Measurements from ENCODE around the gene TADA1. TPM values are rescaled to one million over a fixed set of nuclear protein-coding genes. Genes with fewer than 3 reads are reported as not detected.

TADA1 gene
- total RNA-seq, 6 experiments from 2014 or later: 6.5 to 8.1 (median 7.0) TPM

GRCh38 chr1:166814611-166815010 is 61.5 kb downstream of the TADA1 start:
- H3K27me3 Mint-ChIP-seq (ENCODE audit: insufficient read depth): peaks cover 1% of the 10 kb centered on the region; the same call in 1 of the 2 replicates
- H3K27ac Mint-ChIP-seq: no peak overlapping the region
- no peak for TF ChIP-seq CTCF (IDR thresholded peaks at IDR 0.05)
- H3K4me3 Mint-ChIP-seq: no peak overlapping the region
- DNase-seq: peak; percentile 61
- H3K36me3 Mint-ChIP-seq (ENCODE audit: low read depth): no peaks in the 10 kb centered on the region
- no peaks in the 10 kb centered on the region; the same call in 1 of the 2 replicates for H3K9me3 Mint-ChIP-seq
- H3K4me1 Mint-ChIP-seq (ENCODE audit: low read depth): peaks cover 42% of the 10 kb centered on the region

DNA sequence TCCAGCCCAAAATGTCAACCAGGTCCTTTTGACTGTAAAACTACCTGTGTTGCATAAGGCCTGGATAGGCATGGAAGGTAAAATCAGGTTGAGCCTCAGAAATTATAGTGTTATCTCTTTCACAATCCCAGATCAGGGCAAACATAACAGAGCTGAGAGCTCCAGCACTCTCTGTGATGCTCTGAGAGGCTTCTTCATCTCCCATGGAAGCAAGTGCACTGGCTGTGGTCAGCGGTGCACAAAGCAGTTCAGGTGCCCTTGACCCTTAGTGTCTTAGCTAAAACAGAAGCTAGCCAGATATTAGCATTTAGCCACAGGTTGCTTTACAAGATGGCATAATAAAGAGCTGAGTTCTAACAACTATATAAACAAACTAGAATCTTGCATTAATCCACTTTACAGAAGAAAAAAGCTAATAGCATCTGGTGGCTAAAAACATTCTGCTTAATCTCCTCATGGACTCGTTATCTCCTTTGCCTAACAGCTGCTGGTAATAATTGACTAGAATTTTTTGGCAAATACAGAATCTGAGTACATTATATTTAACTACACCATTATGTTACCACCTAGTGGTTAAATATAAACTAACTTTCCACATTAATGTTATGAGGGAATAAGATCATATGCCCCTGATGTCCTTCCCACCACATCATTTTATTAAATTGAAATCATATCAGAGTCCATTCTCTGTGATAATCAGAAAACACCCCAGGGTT is 62.4 kb downstream of the TADA1 start:
- no peaks in the 10 kb centered on the region; the same call in 1 of the 2 replicates for H3K9me3 Mint-ChIP-seq
- H3K36me3 Mint-ChIP-seq (ENCODE audit: low read depth): no peaks in the 10 kb centered on the region
- DNase-seq: no peak
- H3K27ac Mint-ChIP-seq: no peak overlapping the region
- no peaks in the 10 kb centered on the region for H3K27me3 Mint-ChIP-seq (ENCODE audit: insufficient read depth)
- peaks cover 42% of the 10 kb centered on the region for H3K4me1 Mint-ChIP-seq (ENCODE audit: low read depth)
- H3K4me3 Mint-ChIP-seq: no peak overlapping the region
- TF ChIP-seq CTCF (IDR thresholded peaks at IDR 0.05): peak; percentile 56

DNA sequence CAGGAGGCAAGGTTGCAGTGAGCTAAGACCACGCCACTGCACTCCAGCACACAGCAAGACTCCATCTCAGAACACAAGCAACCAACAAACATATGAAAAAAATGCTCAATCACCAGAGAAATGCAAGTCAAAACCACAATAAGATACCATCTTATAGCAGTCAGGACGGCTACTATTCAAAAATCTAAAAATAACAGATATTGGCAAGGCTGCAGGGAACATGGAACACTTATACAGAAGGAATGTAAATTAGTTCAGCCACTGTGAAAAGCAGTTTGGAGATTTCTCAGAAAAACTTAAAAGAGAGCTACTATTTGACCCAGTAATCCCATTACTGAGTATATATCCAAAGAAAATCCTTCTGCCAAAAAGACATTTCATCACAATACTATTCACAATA is 64.4 kb downstream of the TADA1 start:
- no peaks in the 10 kb centered on the region for H3K27me3 Mint-ChIP-seq (ENCODE audit: insufficient read depth)
- no peak for TF ChIP-seq CTCF (IDR thresholded peaks at IDR 0.05)
- no peaks in the 10 kb centered on the region for H3K9me3 Mint-ChIP-seq
- H3K4me3 Mint-ChIP-seq: no peak overlapping the region
- peak overlapping the region; percentile 22; the same call in 1 of the 2 replicates for H3K27ac Mint-ChIP-seq
- H3K36me3 Mint-ChIP-seq (ENCODE audit: low read depth): no peaks in the 10 kb centered on the region
- peak; percentile 91 for DNase-seq
- peaks cover 42% of the 10 kb centered on the region for H3K4me1 Mint-ChIP-seq (ENCODE audit: low read depth)

DNA sequence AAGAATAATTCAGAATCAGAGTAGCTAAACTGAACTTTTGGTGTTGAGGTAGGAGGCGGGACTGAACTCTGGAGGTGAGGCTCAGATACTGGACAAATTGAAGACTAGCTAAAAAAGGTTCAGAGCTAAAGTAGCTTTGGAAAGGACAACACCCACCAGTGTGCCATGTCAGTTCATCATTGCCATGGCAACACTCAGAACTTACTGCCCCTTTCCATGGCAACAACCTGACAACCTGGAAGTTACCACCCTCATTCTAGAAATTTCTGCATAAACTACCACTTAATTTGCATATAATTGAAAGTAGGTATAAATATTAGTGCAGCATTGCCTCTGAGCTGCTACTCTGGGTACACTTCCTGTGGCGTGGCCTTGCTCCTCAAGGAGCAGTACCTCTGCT is 67.1 kb downstream of the TADA1 start:
- no peak for DNase-seq
- H3K27ac Mint-ChIP-seq: no peak overlapping the region
- H3K9me3 Mint-ChIP-seq: no peaks in the 10 kb centered on the region
- TF ChIP-seq CTCF (IDR thresholded peaks at IDR 0.05): no peak
- no peaks in the 10 kb centered on the region for H3K36me3 Mint-ChIP-seq (ENCODE audit: low read depth)
- H3K4me3 Mint-ChIP-seq: no peak overlapping the region
- no peaks in the 10 kb centered on the region for H3K27me3 Mint-ChIP-seq (ENCODE audit: insufficient read depth)
- peaks cover 26% of the 10 kb centered on the region for H3K4me1 Mint-ChIP-seq (ENCODE audit: low read depth)

Other genes with a start within 250 kb of the TADA1 start
- gene POGK, start 36.8 kb downstream of the TADA1 start, total RNA-seq (2021; fragmentation: NEBNext Ultra II Directional; extraction: Animal tissue kit (Norgen Biotek cat#: 25700)): 10 to 100 TPM; 27.6 to 36.3 (median 29.4) TPM
- gene ILDR2, start 99.3 kb upstream of the TADA1 start, total RNA-seq (2021; fragmentation: NEBNext Ultra II Directional; extraction: Animal tissue kit (Norgen Biotek cat#: 25700)): not detected
- gene MAEL, start 113.0 kb upstream of the TADA1 start, total RNA-seq (2021; fragmentation: NEBNext Ultra II Directional; extraction: Animal tissue kit (Norgen Biotek cat#: 25700)): not detected
- not detected for gene GPA33, start 214.1 kb upstream of the TADA1 start, total RNA-seq (2021; fragmentation: NEBNext Ultra II Directional; extraction: Animal tissue kit (Norgen Biotek cat#: 25700))
- gene STYXL2, start 217.8 kb upstream of the TADA1 start, total RNA-seq (2021; fragmentation: NEBNext Ultra II Directional; extraction: Animal tissue kit (Norgen Biotek cat#: 25700)): not detected